PC-9 (cell line): ENCODE results near the gene IFNAR1.

Experiments used
- CTCF ChIP-seq: fragments of 200-600 bp; sonication (generic); conservative IDR thresholded peaks from 2 replicates; pipeline ENCODE4 v1.6.1; 2017; ENCODE audit warnings: mixed run types, antibody characterized with exemption, mild to moderate bottlenecking, moderate library complexity
- EZH2 ChIP-seq: fragments of 200-600 bp; sonication (generic); IDR thresholded peaks from 2 replicates; pipeline ENCODE4 v1.8.0; 2017; ENCODE audit warnings: antibody characterized with exemption, low read depth

- TF ChIP-seq CTCF (no peak), EZH2 (no peak)
These were observed 65.7 kb downstream of the IFNAR1 start for GRCh38 chr21:33390479-33390878.
